Left renal cortex interstitium (tissue), 4 donors: ENCODE results near the gene DNM2. TPM values are rescaled to one million over a fixed set of nuclear protein-coding genes. Genes with fewer than 3 reads are reported as not detected.
A peak's percentile ranks its signal among the peaks of the same experiment; 100 is the strongest.
"Not testable (repeated sequence)": the region's sequence is repeated elsewhere in the genome, so short reads cannot be mapped to it uniquely, and the experiment has no call there.

ENCODE experiments used
- DNase-seq, 4 donors: peaks; one replicate each; pipeline ENCODE4 v3.0.0-alpha.2; 2013; ENCODE audit warnings: low read depth in 4 of 4, low spot score in 2 of 4, missing footprints in 1 of 4
- polyA plus RNA-seq, 4 donors: library from polyadenylated mRNA; unstranded; fragments of 120-200 nt; gene quantifications; one replicate each; pipeline ENCODE4 v1.2.1, GENCODE V29; 2013; ENCODE audit not compliant: insufficient read length in 4 of 4

Gene DNM2
- 100 to 1,000 TPM; 124 to 180 (median 138) TPM for polyA plus RNA-seq

GRCh38 chr19:10717356-10718204 lies at the start of gene DNM2:
Gene DNM2, plus strand, starts transcription at chr19:10718079. Its CDS starts 164 bp downstream, at chr19:10718243.
- peak; percentile 100 for DNase-seq

GRCh38 chr19:10669246-10669645 lies 48.6 kb upstream of the DNM2 start:
- no peak for DNase-seq

- no peak for DNase-seq
These were observed 47.7 kb upstream of the DNM2 start for GRCh38 chr19:10670182-10670581.

- no peak for DNase-seq
These were observed 46.7 kb upstream of the DNM2 start for GRCh38 chr19:10670876-10671804.

- DNase-seq, result not testable (repeated sequence)
These were observed 46.0 kb upstream of the DNM2 start for GRCh38 chr19:10671922-10672321.

GRCh38 chr19:10675214-10675613 lies 42.7 kb upstream of the DNM2 start:
- DNase-seq, result not testable (repeated sequence)

- no peak for DNase-seq
These were observed 40.1 kb upstream of the DNM2 start for GRCh38 chr19:10677751-10678150.

GRCh38 chr19:10678813-10679212 lies 39.1 kb upstream of the DNM2 start:
- no peak for DNase-seq

- no peak for DNase-seq
These were observed 38.1 kb upstream of the DNM2 start for GRCh38 chr19:10679743-10680142.

GRCh38 chr19:10680545-10681135 lies 37.2 kb upstream of the DNM2 start:
- DNase-seq, result no peak

GRCh38 chr19:10681658-10682057 lies 36.2 kb upstream of the DNM2 start:
- DNase-seq, result no peak

GRCh38 chr19:10682397-10683063 lies 35.3 kb upstream of the DNM2 start:
- DNase-seq, result no peak

- DNase-seq, result no peak
These were observed 34.8 kb upstream of the DNM2 start for GRCh38 chr19:10683064-10683426.

GRCh38 chr19:10683582-10683981 lies 34.3 kb upstream of the DNM2 start:
- DNase-seq, result no peak

GRCh38 chr19:10685210-10685609 lies 32.7 kb upstream of the DNM2 start:
- DNase-seq, result no peak

GRCh38 chr19:10686193-10686592 lies 31.7 kb upstream of the DNM2 start:
- DNase-seq, result no peak

GRCh38 chr19:10686661-10687517 lies 31.0 kb upstream of the DNM2 start:
- no peak for DNase-seq

- no peak for DNase-seq
These were observed 30.2 kb upstream of the DNM2 start for GRCh38 chr19:10687518-10688288.
